OCI-LY7 (cell line): ENCODE data around the gene FOXP3.

Experiments
- CTCF ChIP-seq: fragments of 200-600 bp; sonication (generic); conservative IDR thresholded peaks from 2 replicates; pipeline ENCODE4 v1.5.1; 2014; ENCODE audit warnings: mild to moderate bottlenecking, antibody characterized with exemption, low read length, moderate library complexity, mixed read lengths
- EZH2phosphoT487 ChIP-seq: fragments of 200-600 bp; sonication (generic); IDR thresholded peaks from 2 replicates; pipeline ENCODE4 v1.6.1; 2018; ENCODE audit warnings: low read depth, borderline replicate concordance, mild to moderate bottlenecking, mixed run types, antibody characterized with exemption, low read length, moderate library complexity, mixed read lengths

GRCh38 chrX:49257846-49258748 is 6.4 kb downstream of the FOXP3 start:
- TF ChIP-seq CTCF (no peak), EZH2phosphoT487 (no peak)
